Activated CD4-positive, alpha-beta T cell treated with anti-CD3 and anti-CD28 coated beads, Interleukin-2, amount 10 ng/mL, durations not matched to agents 7 days and 5 days (primary cell): ENCODE results near the gene NTRK2. TPM values are rescaled to one million over a fixed set of nuclear protein-coding genes. Genes with fewer than 3 reads are reported as not detected.

ENCODE experiments used
- CTCF ChIA-PET: fragments of 350-600 bp; sonication (Branson Sonifier 250); formaldehyde crosslinking; loops from one replicate; lab custom pipeline; 2021; ENCODE audit warnings: antibody characterized with exemption; lab: Charles Lee
- POLR2A ChIA-PET: fragments of 350-600 bp; sonication (Branson Sonifier 250); formaldehyde crosslinking; loops from one replicate; lab custom pipeline; 2021; ENCODE audit warnings: antibody characterized with exemption; lab: Charles Lee
- DNase-seq: peaks from one replicate; pipeline ENCODE4 v3.0.0-alpha.2; 2020
- H3K27ac Mint-ChIP-seq: one replicate; pipeline ENCODE4 v1.8.0; 2021; ENCODE audit warnings: mild to moderate bottlenecking, moderate library complexity, mixed read lengths
- H3K27me3 Mint-ChIP-seq: one replicate; pipeline ENCODE4 v1.8.0; 2021; ENCODE audit warnings: mixed read lengths
- H3K36me3 Mint-ChIP-seq: one replicate; pipeline ENCODE4 v1.8.0; 2021; ENCODE audit warnings: low read depth, mixed read lengths
- H3K4me1 Mint-ChIP-seq: one replicate; pipeline ENCODE4 v1.8.0; 2021; ENCODE audit warnings: mixed read lengths
- H3K4me3 Mint-ChIP-seq: one replicate; pipeline ENCODE4 v1.8.0; 2021; ENCODE audit warnings: mild to moderate bottlenecking, moderate library complexity, mixed read lengths
- H3K9me3 Mint-ChIP-seq: one replicate; pipeline ENCODE4 v1.8.0; 2021; ENCODE audit warnings: mixed read lengths
- total RNA-seq, 2 experiments: library from RNA; stranded (reverse); gene quantifications; one replicate each; pipeline ENCODE4 v1.2.3, GENCODE V29; 2021

Gene NTRK2
- total RNA-seq, 2 experiments from 2014 or later: 1.8 to 2.3 TPM

GRCh38 chr9:84959339-84959738 lies 289.8 kb downstream of the NTRK2 start:
- POLR2A ChIA-PET: no interaction called here
- DNase-seq: no peak
- CTCF ChIA-PET: no interaction called here
- no peaks in the 10 kb centered on the region for H3K9me3 Mint-ChIP-seq
- no peaks in the 10 kb centered on the region for H3K27me3 Mint-ChIP-seq
- no peak overlapping the region for H3K4me3 Mint-ChIP-seq
- H3K36me3 Mint-ChIP-seq: no peaks in the 10 kb centered on the region
- H3K27ac Mint-ChIP-seq: no peak overlapping the region
- no peaks in the 10 kb centered on the region for H3K4me1 Mint-ChIP-seq

GRCh38 chr9:84966876-84967830 lies 297.6 kb downstream of the NTRK2 start:
- no peak overlapping the region for H3K4me3 Mint-ChIP-seq
- H3K4me1 Mint-ChIP-seq: no peaks in the 10 kb centered on the region
- H3K27me3 Mint-ChIP-seq: no peaks in the 10 kb centered on the region
- ChIA-PET POLR2A (no interaction called here), CTCF (no interaction called here)
- no peak for DNase-seq
- H3K27ac Mint-ChIP-seq: no peak overlapping the region
- H3K36me3 Mint-ChIP-seq: no peaks in the 10 kb centered on the region
- no peaks in the 10 kb centered on the region for H3K9me3 Mint-ChIP-seq

- CTCF ChIA-PET: interaction anchor here (0.5 kb wide), 1 partner anchor 1552 kb away, joined by 5 read pairs; no protein-coding TSS in a partner anchor
- no peak for DNase-seq
- H3K36me3 Mint-ChIP-seq: no peaks in the 10 kb centered on the region
- H3K27me3 Mint-ChIP-seq: no peaks in the 10 kb centered on the region
- no peak overlapping the region for H3K27ac Mint-ChIP-seq
- POLR2A ChIA-PET: no interaction called here
- no peak overlapping the region for H3K4me3 Mint-ChIP-seq
- H3K4me1 Mint-ChIP-seq: no peaks in the 10 kb centered on the region
- no peaks in the 10 kb centered on the region for H3K9me3 Mint-ChIP-seq
These were observed 299.6 kb downstream of the NTRK2 start for GRCh38 chr9:84969084-84969483.

GRCh38 chr9:84969736-84970135 lies 300.2 kb downstream of the NTRK2 start:
- CTCF ChIA-PET: no interaction called here
- POLR2A ChIA-PET: no interaction called here
- Mint-ChIP-seq H3K4me3 (no peak overlapping the region), H3K9me3 (no peaks in the 10 kb centered on the region), H3K4me1 (no peaks in the 10 kb centered on the region), H3K36me3 (no peaks in the 10 kb centered on the region), H3K27ac (no peak overlapping the region), H3K27me3 (no peaks in the 10 kb centered on the region)
- DNase-seq: no peak

GRCh38 chr9:84970432-84970831 lies 300.9 kb downstream of the NTRK2 start:
- DNase-seq: no peak
- POLR2A ChIA-PET: no interaction called here
- Mint-ChIP-seq H3K27ac (no peak overlapping the region), H3K4me3 (no peak overlapping the region), H3K27me3 (no peaks in the 10 kb centered on the region), H3K4me1 (no peaks in the 10 kb centered on the region), H3K9me3 (no peaks in the 10 kb centered on the region), H3K36me3 (no peaks in the 10 kb centered on the region)
- CTCF ChIA-PET: no interaction called here

GRCh38 chr9:84971571-84971970 lies 302.0 kb downstream of the NTRK2 start:
- H3K27me3 Mint-ChIP-seq: no peaks in the 10 kb centered on the region
- no peaks in the 10 kb centered on the region for H3K36me3 Mint-ChIP-seq
- H3K4me1 Mint-ChIP-seq: no peaks in the 10 kb centered on the region
- no peak for DNase-seq
- H3K27ac Mint-ChIP-seq: no peak overlapping the region
- no peak overlapping the region for H3K4me3 Mint-ChIP-seq
- POLR2A ChIA-PET: no interaction called here
- CTCF ChIA-PET: no interaction called here
- H3K9me3 Mint-ChIP-seq: no peaks in the 10 kb centered on the region

GRCh38 chr9:84974258-84974657 lies 304.7 kb downstream of the NTRK2 start:
- H3K27ac Mint-ChIP-seq: no peak overlapping the region
- no peaks in the 10 kb centered on the region for H3K36me3 Mint-ChIP-seq
- no peaks in the 10 kb centered on the region for H3K4me1 Mint-ChIP-seq
- no peaks in the 10 kb centered on the region for H3K9me3 Mint-ChIP-seq
- H3K4me3 Mint-ChIP-seq: no peak overlapping the region
- DNase-seq: no peak
- CTCF ChIA-PET: no interaction called here
- POLR2A ChIA-PET: no interaction called here
- no peaks in the 10 kb centered on the region for H3K27me3 Mint-ChIP-seq

- Mint-ChIP-seq H3K9me3 (no peaks in the 10 kb centered on the region), H3K27me3 (no peaks in the 10 kb centered on the region), H3K36me3 (no peaks in the 10 kb centered on the region), H3K4me3 (no peak overlapping the region), H3K4me1 (no peaks in the 10 kb centered on the region), H3K27ac (no peak overlapping the region)
- DNase-seq: no peak
- CTCF ChIA-PET: no interaction called here
- POLR2A ChIA-PET: no interaction called here
These were observed 305.3 kb downstream of the NTRK2 start for GRCh38 chr9:84974855-84975254.

- H3K27ac Mint-ChIP-seq: no peak overlapping the region
- no peaks in the 10 kb centered on the region for H3K4me1 Mint-ChIP-seq
- H3K4me3 Mint-ChIP-seq: no peak overlapping the region
- H3K9me3 Mint-ChIP-seq: no peaks in the 10 kb centered on the region
- no peak for DNase-seq
- H3K36me3 Mint-ChIP-seq: no peaks in the 10 kb centered on the region
- ChIA-PET CTCF (interaction anchor here (1.1 kb wide), 1 partner anchor 28 kb away, joined by 3 read pairs; no protein-coding TSS in a partner anchor), POLR2A (no interaction called here)
- H3K27me3 Mint-ChIP-seq: no peaks in the 10 kb centered on the region
These were observed 306.4 kb downstream of the NTRK2 start for GRCh38 chr9:84975926-84976325.

- no peak for DNase-seq
- Mint-ChIP-seq H3K27ac (no peak overlapping the region), H3K9me3 (no peaks in the 10 kb centered on the region), H3K27me3 (peaks cover 2% of the 10 kb centered on the region), H3K4me3 (no peak overlapping the region), H3K4me1 (no peaks in the 10 kb centered on the region), H3K36me3 (no peaks in the 10 kb centered on the region)
- ChIA-PET POLR2A (no interaction called here), CTCF (no interaction called here)
These were observed 309.1 kb downstream of the NTRK2 start for GRCh38 chr9:84978661-84979060.

- ChIA-PET CTCF (no interaction called here), POLR2A (no interaction called here)
- H3K27ac Mint-ChIP-seq: no peak overlapping the region
- no peaks in the 10 kb centered on the region for H3K36me3 Mint-ChIP-seq
- no peak for DNase-seq
- no peaks in the 10 kb centered on the region for H3K4me1 Mint-ChIP-seq
- peaks cover 2% of the 10 kb centered on the region for H3K27me3 Mint-ChIP-seq
- H3K9me3 Mint-ChIP-seq: no peaks in the 10 kb centered on the region
- H3K4me3 Mint-ChIP-seq: no peak overlapping the region
These were observed 314.2 kb downstream of the NTRK2 start for GRCh38 chr9:84983749-84984148.

GRCh38 chr9:84988621-84989020 lies 319.1 kb downstream of the NTRK2 start:
- CTCF ChIA-PET: no interaction called here
- no peaks in the 10 kb centered on the region for H3K4me1 Mint-ChIP-seq
- H3K27me3 Mint-ChIP-seq: no peaks in the 10 kb centered on the region

GRCh38 chr9:84990416-84990815 lies 320.9 kb downstream of the NTRK2 start:
- DNase-seq: no peak
- Mint-ChIP-seq H3K27me3 (no peaks in the 10 kb centered on the region), H3K9me3 (no peaks in the 10 kb centered on the region), H3K27ac (no peak overlapping the region), H3K4me1 (no peaks in the 10 kb centered on the region), H3K36me3 (no peaks in the 10 kb centered on the region), H3K4me3 (no peak overlapping the region)
- ChIA-PET POLR2A (no interaction called here), CTCF (no interaction called here)

More at GRCh38 chr9:84988621-84989020, 319.1 kb downstream of the NTRK2 start:
- H3K9me3 Mint-ChIP-seq: no peaks in the 10 kb centered on the region
- no peak overlapping the region for H3K4me3 Mint-ChIP-seq
- DNase-seq: no peak
- H3K27ac Mint-ChIP-seq: no peak overlapping the region
- no peaks in the 10 kb centered on the region for H3K36me3 Mint-ChIP-seq
- POLR2A ChIA-PET: no interaction called here
